Measurements from ENCODE around the gene ATOH1.

Gene ATOH1

GRCh38 chr4:93834249-93835066 is 5.9 kb downstream of the ATOH1 start:
- DNase-seq = no peak

GRCh38 chr4:93835929-93836328 is 7.4 kb downstream of the ATOH1 start:
- DNase-seq = no peak

DNA sequence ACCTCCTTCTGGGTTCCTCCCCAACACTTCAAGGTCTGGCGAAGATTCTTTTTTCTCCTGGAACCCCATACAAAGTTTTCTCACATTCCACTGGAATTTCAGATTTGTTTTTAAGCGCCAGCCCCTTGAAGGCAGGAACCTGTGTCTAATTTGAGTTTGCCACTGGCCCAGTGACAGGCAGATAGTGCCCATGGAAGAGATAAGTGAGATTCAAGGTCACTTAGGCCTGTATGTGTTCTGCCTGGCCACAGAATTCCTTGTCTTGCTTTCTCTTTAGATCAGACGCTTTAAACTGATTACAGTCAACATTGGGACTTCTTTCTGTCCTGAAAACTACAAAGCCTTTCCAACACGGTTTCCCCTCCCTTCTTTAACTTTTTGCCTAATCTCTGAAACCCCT is 11.2 kb downstream of the ATOH1 start:
- no peak for DNase-seq

GRCh38 chr4:93841803-93842345 is 13.3 kb downstream of the ATOH1 start:
- no peak for DNase-seq

GRCh38 chr4:93842601-93843252 is 14.2 kb downstream of the ATOH1 start:
- DNase-seq = no peak

DNA sequence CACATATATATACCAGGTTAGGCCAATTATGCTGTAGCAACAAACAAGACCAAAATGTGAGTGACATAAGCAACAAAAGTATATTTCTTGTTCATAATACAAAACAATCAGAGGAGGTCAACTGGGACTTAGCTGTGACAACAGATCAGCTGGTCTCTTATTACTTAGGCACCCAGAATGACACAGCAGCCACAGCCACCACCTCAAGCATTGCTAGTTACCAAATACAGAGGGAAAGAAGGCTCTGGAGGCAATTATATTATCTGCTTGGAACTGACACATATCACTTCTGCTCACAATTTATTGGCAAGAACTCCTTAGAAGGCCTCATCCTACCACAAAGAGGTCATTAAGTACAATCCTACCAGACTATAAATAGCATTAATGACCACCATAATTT is 15.2 kb downstream of the ATOH1 start:
- no peak for DNase-seq

DNA sequence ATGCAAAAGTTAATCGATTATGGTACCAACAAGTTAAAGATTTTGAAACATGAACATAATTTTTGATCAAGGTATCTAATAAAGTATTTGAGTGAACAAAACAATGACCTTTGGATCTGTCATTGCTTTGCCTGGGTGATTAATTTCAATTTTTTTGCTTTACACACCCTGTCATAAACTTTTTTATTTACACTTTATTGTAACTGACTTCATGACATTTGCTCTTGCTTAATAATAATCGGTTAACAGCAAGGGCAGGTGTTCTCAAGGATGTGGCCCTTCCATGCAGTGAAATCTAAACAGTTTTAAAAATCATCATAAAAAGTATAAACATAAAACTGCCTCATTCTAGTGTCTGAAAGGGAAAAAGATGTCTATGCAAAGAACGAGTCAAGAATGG is 24.1 kb downstream of the ATOH1 start:
- no peak for DNase-seq

GRCh38 chr4:93855926-93856325 is 27.4 kb downstream of the ATOH1 start:
- no peak for DNase-seq

DNA sequence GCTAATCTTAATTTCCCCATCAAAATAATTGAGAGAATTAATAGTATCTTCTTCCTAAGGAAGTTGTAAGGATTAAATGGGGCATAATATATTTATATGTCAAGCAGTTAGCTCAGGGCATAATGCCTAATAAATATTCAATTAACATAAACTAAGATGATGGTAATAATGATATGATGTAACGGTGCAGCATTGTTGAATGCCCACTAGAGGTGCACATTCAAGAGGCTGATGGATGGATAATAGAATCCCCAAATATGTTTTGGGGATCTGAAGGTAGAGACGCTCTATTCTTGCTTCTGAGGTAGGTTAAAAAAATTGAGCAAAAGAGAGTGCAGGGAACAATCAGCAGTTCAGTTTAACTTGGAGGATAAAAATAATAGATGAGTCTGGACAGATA is 37.1 kb downstream of the ATOH1 start:
- no peak for DNase-seq

GRCh38 chr4:93867416-93868001 is 39.0 kb downstream of the ATOH1 start:
- DNase-seq = no peak

DNA sequence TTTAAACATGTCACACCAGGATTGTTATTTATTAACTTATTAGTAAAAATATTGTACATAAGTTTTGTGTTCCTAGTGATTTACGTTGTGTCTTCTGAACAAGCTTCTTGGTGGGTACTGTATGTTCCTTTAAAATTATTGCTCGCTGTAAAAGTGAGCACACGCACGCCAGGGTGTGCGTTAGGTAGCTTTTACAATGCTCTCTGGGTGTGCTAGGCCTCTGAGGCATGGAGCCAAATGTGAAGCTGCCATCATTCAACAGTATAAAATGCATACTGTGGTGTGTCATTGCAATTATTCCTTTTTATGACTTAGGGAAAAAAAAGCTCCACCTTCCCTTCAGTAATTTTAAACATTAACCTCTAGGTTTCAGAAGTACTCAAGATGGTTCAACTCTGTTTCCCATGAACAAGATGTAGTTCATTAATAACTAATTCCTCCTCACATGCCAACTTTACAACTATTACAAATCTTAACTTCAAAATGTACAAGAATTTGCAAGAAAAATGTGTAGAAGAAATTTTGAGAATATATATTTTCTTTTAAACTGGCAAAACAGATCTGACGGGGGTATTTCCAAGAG is 42.4 kb downstream of the ATOH1 start:
- DNase-seq = no peak

DNA sequence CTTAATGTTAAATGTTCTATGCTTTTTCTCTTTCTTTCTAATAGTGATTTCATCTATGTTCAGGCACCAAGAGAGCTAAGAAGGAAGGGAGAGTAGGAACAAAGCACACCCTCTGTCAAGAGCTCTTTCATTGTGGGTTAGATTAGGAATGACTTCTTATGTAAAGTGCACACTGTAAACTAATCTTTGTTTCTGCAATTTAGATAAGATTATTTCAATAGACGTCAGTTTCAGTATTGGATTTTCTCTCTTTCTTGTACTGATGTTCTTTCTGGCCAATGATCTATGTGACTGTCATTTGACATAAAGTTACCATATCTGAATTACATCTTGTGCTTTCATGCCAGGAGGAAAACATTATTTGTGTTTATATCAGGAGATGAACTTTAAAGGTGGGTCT is 48.2 kb downstream of the ATOH1 start:
- DNase-seq = no peak

DNA sequence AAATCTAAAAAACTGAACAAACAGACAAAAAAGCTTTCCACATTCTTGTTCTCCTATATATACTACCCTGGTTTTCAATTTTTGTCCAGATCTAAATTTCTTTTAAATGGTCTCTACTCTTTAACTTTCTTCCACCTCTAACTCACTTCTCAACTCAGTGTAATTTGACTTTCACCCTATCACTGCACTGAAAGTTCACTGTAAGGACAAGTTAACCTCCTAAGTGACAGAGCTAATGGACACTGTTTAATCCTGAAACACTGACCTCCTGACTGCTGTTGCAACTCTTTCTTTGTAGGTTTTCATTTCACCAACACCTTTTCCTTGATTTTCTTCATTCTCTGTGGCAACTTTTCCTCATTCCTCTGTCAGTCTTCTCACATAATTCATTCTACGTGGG is 50.0 kb downstream of the ATOH1 start:
- no peak for DNase-seq

DNA sequence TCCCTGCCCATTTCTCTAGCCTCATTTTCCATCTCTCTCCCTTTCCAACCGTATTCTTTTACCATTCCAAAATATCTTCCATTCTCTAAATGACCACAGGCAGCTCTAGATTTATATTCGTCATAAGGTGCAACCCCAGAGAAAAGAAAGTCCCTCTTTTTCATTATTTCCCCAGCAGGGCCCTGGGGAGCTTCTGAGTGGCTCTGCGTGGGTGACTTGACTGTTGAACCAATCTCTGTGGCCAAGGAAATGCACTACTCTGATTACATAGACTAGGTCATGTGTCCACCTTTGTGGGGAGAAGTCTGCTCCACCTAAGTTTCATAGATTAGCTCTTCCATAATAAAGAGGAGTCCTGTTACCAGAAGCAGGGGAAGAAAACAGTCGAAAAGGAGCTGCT is 51.4 kb downstream of the ATOH1 start:
- no peak for DNase-seq
